ENCODE measurements around the gene SETD7.

Gene SETD7

GRCh38 chr4:139558235-139559088 lies 2.4 kb upstream of the SETD7 start:
- no peak for DNase-seq (ENCODE audit: extremely low spot score)
- POLR2A ChIA-PET: interaction anchor here (0.8 to 3.7 kb wide), 12 partner anchors 9 to 258 kb away, joined by 3 to 37 read pairs (median 5); partner anchors contain the start of gene NAA15
- TF ChIP-seq FOXM1 (IDR thresholded peaks at IDR 0.05; ENCODE audit: borderline replicate concordance) (no peak), BHLHE40 (IDR thresholded peaks at IDR 0.05; ENCODE audit: borderline replicate concordance) (no peak)
- CTCF ChIA-PET: interaction anchor here (1.2 kb wide), 1 partner anchor 27 kb away, joined by 3 read pairs; no protein-coding TSS in a partner anchor

GRCh38 chr4:139557556-139558110 lies 1.6 kb upstream of the SETD7 start:
- no peak for DNase-seq (ENCODE audit: extremely low spot score)
- POLR2A ChIA-PET: interaction anchor here (0.7 to 5.0 kb wide), 28 partner anchors 10 to 542 kb away, joined by 3 to 37 read pairs (median 6); partner anchors contain the start of genes NAA15, NOCT and RAB33B
- CTCF ChIA-PET: interaction anchor here (1.0 to 1.2 kb wide), 2 partner anchors 26 to 46 kb away, joined by 3 read pairs; no protein-coding TSS in a partner anchor
- TF ChIP-seq SUZ12 (IDR thresholded peaks at IDR 0.05) (no peak), PKNOX1 (IDR thresholded peaks at IDR 0.05) (no peak), TARDBP (IDR thresholded peaks at IDR 0.05) (no peak), ZNF384 (IDR thresholded peaks at IDR 0.05) (no peak), FOXA1 (IDR thresholded peaks at IDR 0.05) (no peak), LEF1 (IDR thresholded peaks at IDR 0.05; ENCODE audit: borderline replicate concordance) (no peak), FOXK2 (IDR thresholded peaks at IDR 0.05) (no peak), ARNT (IDR thresholded peaks at IDR 0.05) (no peak), NFRKB (IDR thresholded peaks at IDR 0.05) (no peak), FOXM1 (IDR thresholded peaks at IDR 0.05; ENCODE audit: borderline replicate concordance) (no peak), SP1 (IDR thresholded peaks at IDR 0.05) (no peak), BHLHE40 (IDR thresholded peaks at IDR 0.05; ENCODE audit: borderline replicate concordance) (no peak), CTBP1 (IDR thresholded peaks at IDR 0.05; ENCODE audit: borderline replicate concordance) (no peak), ELF4 (IDR thresholded peaks at IDR 0.05) (no peak), HDGF (IDR thresholded peaks at IDR 0.05; ENCODE audit: borderline replicate concordance) (no peak), L3MBTL2 (conservative IDR thresholded peaks at IDR 0.05) (no peak)

- peak; percentile 37 for DNase-seq (ENCODE audit: extremely low spot score)
- ChIA-PET POLR2A (interaction anchor here (0.6 to 5.0 kb wide), 48 partner anchors 9 to 596 kb away, joined by 3 to 37 read pairs (median 4); partner anchors contain the start of genes ELF2, NAA15, NOCT and RAB33B), CTCF (interaction anchor here (0.6 to 1.0 kb wide), 3 partner anchors 26 to 1390 kb away, joined by 3 read pairs; no protein-coding TSS in a partner anchor)
- TF ChIP-seq CTBP1 (IDR thresholded peaks at IDR 0.05; ENCODE audit: borderline replicate concordance) (0 out of 2 replicates have a peak, but pooled peaks have one; percentile 39), FOXA1 (IDR thresholded peaks at IDR 0.05) (no peak), L3MBTL2 (conservative IDR thresholded peaks at IDR 0.05) (peak; percentile 79), NFRKB (IDR thresholded peaks at IDR 0.05) (no peak), FOXK2 (IDR thresholded peaks at IDR 0.05) (no peak)
These were observed 921 bp upstream of the SETD7 start for GRCh38 chr4:139556724-139557555.

- no peak for DNase-seq (ENCODE audit: extremely low spot score)
- POLR2A ChIA-PET: interaction anchor here (0.8 to 5.0 kb wide), 27 partner anchors 8 to 378 kb away, joined by 3 to 37 read pairs (median 7); partner anchors contain the start of genes ELF2 and RAB33B
- CTCF ChIA-PET: interaction anchor here (1.4 kb wide), 1 partner anchor 58 kb away, joined by 4 read pairs; no protein-coding TSS in a partner anchor
- no peak for TF ChIP-seq SUZ12 (IDR thresholded peaks at IDR 0.05)
- no peak for TF ChIP-seq HDGF (IDR thresholded peaks at IDR 0.05; ENCODE audit: borderline replicate concordance)
- no peak for TF ChIP-seq L3MBTL2 (conservative IDR thresholded peaks at IDR 0.05)
- TF ChIP-seq FOXM1 (IDR thresholded peaks at IDR 0.05; ENCODE audit: borderline replicate concordance): no peak
- no peak for TF ChIP-seq LEF1 (IDR thresholded peaks at IDR 0.05; ENCODE audit: borderline replicate concordance)
- TF ChIP-seq CTBP1 (IDR thresholded peaks at IDR 0.05; ENCODE audit: borderline replicate concordance): no peak
- TF ChIP-seq ARNT (IDR thresholded peaks at IDR 0.05): no peak
- no peak for TF ChIP-seq SP1 (IDR thresholded peaks at IDR 0.05)
- no peak for TF ChIP-seq FOXA1 (IDR thresholded peaks at IDR 0.05)
- TF ChIP-seq ELF4 (IDR thresholded peaks at IDR 0.05): no peak
- no peak for TF ChIP-seq FOXK2 (IDR thresholded peaks at IDR 0.05)
- TF ChIP-seq ZNF384 (IDR thresholded peaks at IDR 0.05): no peak
- no peak for TF ChIP-seq BHLHE40 (IDR thresholded peaks at IDR 0.05; ENCODE audit: borderline replicate concordance)
- no peak for TF ChIP-seq NFRKB (IDR thresholded peaks at IDR 0.05)
These were observed 331 bp downstream of the SETD7 start for GRCh38 chr4:139555705-139556070.

- ChIA-PET POLR2A (interaction anchor here (1.1 to 5.0 kb wide), 12 partner anchors 7 to 378 kb away, joined by 3 to 27 read pairs (median 10); partner anchors contain the start of genes ELF2 and RAB33B), CTCF (interaction anchor here (1.4 kb wide), 1 partner anchor 57 kb away, joined by 4 read pairs; no protein-coding TSS in a partner anchor)
- TF ChIP-seq ZNF384 (IDR thresholded peaks at IDR 0.05) (peak; percentile 91), PKNOX1 (IDR thresholded peaks at IDR 0.05) (peak; percentile 66), HDGF (IDR thresholded peaks at IDR 0.05; ENCODE audit: borderline replicate concordance) (no peak), CTBP1 (IDR thresholded peaks at IDR 0.05; ENCODE audit: borderline replicate concordance) (peak; percentile 82), TARDBP (IDR thresholded peaks at IDR 0.05) (no peak; the same call in 1 of the 2 replicates), ELF4 (IDR thresholded peaks at IDR 0.05) (0 out of 2 replicates have a peak, but pooled peaks have one; percentile 21), ARNT (IDR thresholded peaks at IDR 0.05) (no peak), SP1 (IDR thresholded peaks at IDR 0.05) (no peak), FOXK2 (IDR thresholded peaks at IDR 0.05) (no peak)
- peak; percentile 83 for DNase-seq (ENCODE audit: extremely low spot score)
These were observed 920 bp downstream of the SETD7 start for GRCh38 chr4:139554893-139555704.

Data from HEK293T (cell line).